ENCODE data around the gene POMGNT1.

GRCh38 chr1:46179138-46180081, 18.8 kb downstream of the POMGNT1 start:
- peak; percentile 100 for TF ChIP-seq CTCF (conservative IDR thresholded peaks at IDR 0.05; ENCODE audit: low read length)
- no peak for TF ChIP-seq EZH2phosphoT487 (IDR thresholded peaks at IDR 0.05; ENCODE audit: borderline replicate concordance, low read depth, low read length)

Data from OCI-LY7 (cell line).